ENCODE measurements around the gene ECE2.

DNA sequence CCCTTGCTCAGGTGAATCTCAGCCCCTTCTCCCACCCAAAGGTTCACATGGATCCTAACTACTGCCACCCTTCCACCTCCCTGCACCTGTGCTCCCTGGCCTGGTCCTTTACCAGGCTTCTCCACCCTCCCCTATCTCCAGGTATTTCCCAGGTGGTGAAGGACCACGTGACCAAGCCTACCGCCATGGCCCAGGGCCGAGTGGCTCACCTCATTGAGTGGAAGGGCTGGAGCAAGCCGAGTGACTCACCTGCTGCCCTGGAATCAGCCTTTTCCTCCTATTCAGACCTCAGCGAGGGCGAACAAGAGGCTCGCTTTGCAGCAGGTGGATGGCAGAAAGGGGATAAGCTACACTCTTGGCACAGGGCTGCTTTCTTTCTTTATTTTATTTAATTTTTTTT, 66.1 kb downstream of the ECE2 start:
- TF ChIP-seq, protein P1, sequence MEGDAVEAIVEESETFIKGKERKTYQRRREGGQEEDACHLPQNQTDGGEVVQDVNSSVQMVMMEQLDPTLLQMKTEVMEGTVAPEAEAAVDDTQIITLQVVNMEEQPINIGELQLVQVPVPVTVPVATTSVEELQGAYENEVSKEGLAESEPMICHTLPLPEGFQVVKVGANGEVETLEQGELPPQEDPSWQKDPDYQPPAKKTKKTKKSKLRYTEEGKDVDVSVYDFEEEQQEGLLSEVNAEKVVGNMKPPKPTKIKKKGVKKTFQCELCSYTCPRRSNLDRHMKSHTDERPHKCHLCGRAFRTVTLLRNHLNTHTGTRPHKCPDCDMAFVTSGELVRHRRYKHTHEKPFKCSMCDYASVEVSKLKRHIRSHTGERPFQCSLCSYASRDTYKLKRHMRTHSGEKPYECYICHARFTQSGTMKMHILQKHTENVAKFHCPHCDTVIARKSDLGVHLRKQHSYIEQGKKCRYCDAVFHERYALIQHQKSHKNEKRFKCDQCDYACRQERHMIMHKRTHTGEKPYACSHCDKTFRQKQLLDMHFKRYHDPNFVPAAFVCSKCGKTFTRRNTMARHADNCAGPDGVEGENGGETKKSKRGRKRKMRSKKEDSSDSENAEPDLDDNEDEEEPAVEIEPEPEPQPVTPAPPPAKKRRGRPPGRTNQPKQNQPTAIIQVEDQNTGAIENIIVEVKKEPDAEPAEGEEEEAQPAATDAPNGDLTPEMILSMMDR (IDR thresholded peaks at IDR 0.05): no peak
- TF ChIP-seq POLR2AphosphoS5 (IDR thresholded peaks at IDR 0.05) (no peak), POLR2A (IDR thresholded peaks at IDR 0.05) (no peak)

Data from breast epithelium (tissue), 3 donors.